CD4-positive, alpha-beta memory T cell (primary cell): Measurements from ENCODE around the gene DIPK1B. TPM values are rescaled to one million over a fixed set of nuclear protein-coding genes. Genes with fewer than 3 reads are reported as not detected.
"Not testable (repeated sequence)": the region's sequence is repeated elsewhere in the genome, so short reads cannot be mapped to it uniquely, and the experiment has no call there.

Experiments
- CTCF ChIA-PET: fragments of 350-600 bp; sonication (Branson Sonifier 250); formaldehyde crosslinking; loops from one replicate; lab custom pipeline; 2021; ENCODE audit warnings: inconsistent platforms; ENCODE audit not compliant: partially characterized antibody; lab: Charles Lee
- POLR2A ChIA-PET: fragments of 350-600 bp; sonication (Branson Sonifier 250); formaldehyde crosslinking; loops from one replicate; lab custom pipeline; 2021; ENCODE audit not compliant: partially characterized antibody; lab: Charles Lee
- DNase-seq, 5 donors: peaks; one replicate each; pipeline versions ENCODE4 v3.0.0 to v3.0.0-alpha.2; 2020 to 2022; ENCODE audit warnings: mixed read lengths in 1 of 5
- H3K27ac ChIP-seq: one replicate; pipeline ENCODE4 v1.7.0; 2013; ENCODE audit warnings: low read depth, low read length
- H3K27me3 ChIP-seq: 2 replicates; pipeline ENCODE4 v1.7.0; 2013; ENCODE audit warnings: mild to moderate bottlenecking, low read length, moderate library complexity; ENCODE audit not compliant: insufficient read depth
- H3K36me3 ChIP-seq: 2 replicates; pipeline ENCODE4 v1.7.0; 2013; ENCODE audit warnings: mild to moderate bottlenecking, low read length, moderate library complexity; ENCODE audit not compliant: insufficient read depth
- H3K4me1 ChIP-seq: 2 replicates; pipeline ENCODE4 v1.7.0; 2013; ENCODE audit warnings: mild to moderate bottlenecking, low read length, moderate library complexity; ENCODE audit not compliant: insufficient read depth
- H3K4me3 ChIP-seq, 2 donors: one replicate each; pipeline ENCODE4 v1.7.0; 2013; ENCODE audit warnings: low read length in 2 of 2, mild to moderate bottlenecking in 1 of 2
- H3K9me3 ChIP-seq, 2 donors: one replicate each; pipeline ENCODE4 v1.7.0; 2013; ENCODE audit warnings: low read length in 2 of 2, control low read depth in 1 of 2; ENCODE audit not compliant: control insufficient read depth in 1 of 2
- H3K27ac Mint-ChIP-seq, 7 donors: one replicate each; pipeline ENCODE4 v1.8.0; 2020 to 2021; ENCODE audit warnings: mixed read lengths in 7 of 7, mild to moderate bottlenecking in 6 of 7, inconsistent platforms in 3 of 7, moderate library complexity in 3 of 7
- H3K27me3 Mint-ChIP-seq, 2 donors: one replicate each; pipeline ENCODE4 v1.8.0; 2020 to 2021; ENCODE audit warnings: mixed read lengths in 2 of 2
- H3K36me3 Mint-ChIP-seq, 2 donors: one replicate each; pipeline ENCODE4 v1.8.0; 2020 to 2021; ENCODE audit warnings: mixed read lengths in 2 of 2, inconsistent platforms in 1 of 2, mild to moderate bottlenecking in 1 of 2
- H3K4me1 Mint-ChIP-seq, 4 donors: one replicate each; pipeline ENCODE4 v1.8.0; 2020 to 2021; ENCODE audit warnings: mixed read lengths in 4 of 4, mild to moderate bottlenecking in 1 of 4
- H3K4me3 Mint-ChIP-seq, 8 donors: one replicate each; pipeline ENCODE4 v1.8.0; 2020 to 2021; ENCODE audit warnings: mixed read lengths in 8 of 8, mild to moderate bottlenecking in 7 of 8, moderate library complexity in 6 of 8, inconsistent platforms in 3 of 8
- H3K9me3 Mint-ChIP-seq, 8 donors: one replicate each; pipeline ENCODE4 v1.8.0; 2020 to 2021; ENCODE audit warnings: mixed read lengths in 8 of 8, mild to moderate bottlenecking in 5 of 8, inconsistent platforms in 3 of 8, moderate library complexity in 1 of 8
- intact Hi-C: fragments of 100-400 bp; cut with micrococcal nuclease; formaldehyde crosslinking; loops from one replicate; pipeline ENCODE4 v1.15.1; 2023
- polyA plus RNA-seq, 2 donors: library from polyadenylated mRNA; unstranded; fragments of 300-500 nt; fragmentation: Illumina TruSeq; gene quantifications; one replicate each; pipeline ENCODE4 v1.2.3, GENCODE V29; 2021
- total RNA-seq, 2 experiments: library from RNA; stranded (reverse); gene quantifications; one replicate each; pipeline ENCODE4 v1.2.3, GENCODE V29; 2021

The DIPK1B gene
- total and polyA plus RNA-seq, 4 experiments from 2014 or later, result not detected

DNA sequence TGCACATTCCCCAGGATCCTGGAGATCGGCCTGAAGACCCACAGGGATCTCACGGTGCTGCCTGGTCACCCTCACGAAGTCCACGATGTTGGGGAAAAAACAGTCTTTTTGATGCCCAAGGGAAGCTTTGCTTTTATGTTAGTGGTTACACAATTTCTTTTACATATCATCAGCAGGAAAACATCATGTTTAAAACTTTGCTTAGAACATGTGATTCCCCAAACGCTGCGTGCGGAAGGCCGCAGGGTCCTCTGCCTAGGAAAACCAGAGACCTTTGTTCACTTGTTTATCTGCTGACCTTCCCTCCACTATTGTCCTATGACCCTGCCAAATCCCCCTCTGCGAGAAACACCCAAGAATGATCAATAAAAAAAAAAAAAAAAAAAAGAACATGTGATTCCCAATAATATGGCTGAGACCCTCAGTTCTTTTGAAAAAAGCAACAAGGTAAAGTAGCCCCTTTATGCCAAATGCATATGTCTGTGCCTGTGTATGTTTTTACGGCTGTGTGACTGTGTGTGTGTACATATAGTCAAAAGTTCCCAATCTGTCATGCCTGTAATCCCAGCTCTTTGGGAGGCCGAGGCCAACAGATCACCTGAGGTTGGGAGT, 13.6 kb upstream of the DIPK1B start:
- Histone ChIP-seq H3K27ac (no peak overlapping the region), H3K4me1 (peaks cover 18% of the 10 kb centered on the region), H3K9me3 (no peaks in the 10 kb centered on the region), H3K4me3 (no peak overlapping the region), H3K27me3 (no peaks in the 10 kb centered on the region), H3K36me3 (no peaks in the 10 kb centered on the region)
- H3K9me3 Mint-ChIP-seq, result no peaks in the 10 kb centered on the region
- CTCF ChIA-PET, result no interaction called here
- no peak overlapping the region for H3K4me3 Mint-ChIP-seq
- H3K27me3 Mint-ChIP-seq, result peaks cover 2 to 13% of the 10 kb centered on the region in 2 donors
- no peaks in the 10 kb centered on the region for H3K36me3 Mint-ChIP-seq
- H3K4me1 Mint-ChIP-seq, result peaks cover 5 to 20% (median 14%) of the 10 kb centered on the region in 4 donors
- intact Hi-C loops, result no loop called here
- DNase-seq, result no peak
- H3K27ac Mint-ChIP-seq, result no peak overlapping the region
- POLR2A ChIA-PET, result no interaction called here

DNA sequence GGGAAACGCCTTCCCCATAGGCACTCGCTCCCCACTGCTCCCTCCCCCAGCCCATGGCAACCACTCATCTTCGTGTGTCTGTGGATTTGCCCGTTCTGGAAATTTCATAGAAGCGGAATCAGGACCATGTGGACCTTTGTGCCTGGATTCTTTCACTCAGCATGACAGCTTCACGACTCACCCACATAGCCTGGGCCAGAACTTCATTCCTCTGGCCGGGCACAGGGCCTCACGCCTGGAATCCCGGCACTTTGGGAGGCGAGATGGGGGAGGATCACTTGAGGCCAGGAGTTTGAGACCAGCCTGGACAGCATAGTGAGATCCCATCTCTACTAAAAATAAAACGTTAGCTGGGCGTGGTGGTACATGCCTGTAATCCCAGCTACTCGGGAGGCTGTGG, 12.1 kb upstream of the DIPK1B start:
- Histone ChIP-seq H3K27me3 (no peaks in the 10 kb centered on the region), H3K27ac (no peak overlapping the region), H3K9me3 (no peaks in the 10 kb centered on the region), H3K4me1 (peaks cover 18% of the 10 kb centered on the region), H3K4me3 (no peak overlapping the region), H3K36me3 (no peaks in the 10 kb centered on the region)
- H3K27ac Mint-ChIP-seq, result no peak overlapping the region
- ChIA-PET POLR2A (interaction anchor here (1.0 kb wide), 1 partner anchor 28 kb away, joined by 6 read pairs; no protein-coding TSS in a partner anchor), CTCF (interaction anchor here (1.1 kb wide), 1 partner anchor 28 kb away, joined by 4 read pairs; no protein-coding TSS in a partner anchor)
- H3K4me3 Mint-ChIP-seq, result peak overlapping the region in 2 of 8 donors; percentile 52 to 55
- H3K27me3 Mint-ChIP-seq, result peaks cover 2 to 13% of the 10 kb centered on the region in 2 donors
- peaks cover 5 to 20% (median 14%) of the 10 kb centered on the region in 4 donors for H3K4me1 Mint-ChIP-seq
- intact Hi-C loops, result no loop called here
- DNase-seq, result no peak
- no peaks in the 10 kb centered on the region for H3K36me3 Mint-ChIP-seq
- H3K9me3 Mint-ChIP-seq, result no peaks in the 10 kb centered on the region

DNA sequence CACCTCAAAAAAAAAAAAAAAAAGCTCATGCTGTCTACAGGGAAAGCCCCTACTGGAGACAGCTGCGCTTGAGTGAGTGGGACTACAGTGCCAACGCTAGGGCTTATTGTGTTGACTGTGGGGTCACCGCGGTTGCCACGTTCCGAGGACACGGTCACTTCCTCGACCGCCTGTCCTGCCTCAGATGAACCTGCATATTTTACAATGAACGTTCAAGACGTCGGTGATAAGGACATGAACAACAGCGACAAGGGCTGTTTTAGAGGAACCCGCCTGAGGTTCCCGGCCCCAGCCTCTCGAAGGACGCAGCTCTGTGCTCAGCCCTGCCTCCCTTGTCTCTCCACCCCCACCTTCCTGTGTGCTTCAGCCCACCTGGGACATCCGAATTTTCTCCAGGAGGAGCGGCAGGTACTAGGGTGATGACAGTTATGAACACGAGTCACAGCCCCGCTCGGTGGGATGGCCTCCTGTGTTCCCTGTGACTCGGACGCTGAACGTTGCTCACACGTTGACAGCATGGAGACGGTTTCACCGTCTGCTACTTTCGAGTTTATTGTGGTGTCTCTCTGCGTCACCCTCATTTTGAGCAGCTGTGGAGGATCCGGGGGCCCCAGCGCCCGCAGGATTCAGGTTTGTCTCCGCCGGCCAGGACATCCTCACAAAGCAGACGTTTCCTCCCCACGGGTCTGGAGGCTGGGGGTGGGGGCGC, 11.3 kb upstream of the DIPK1B start:
- intact Hi-C loops, result no loop called here
- Mint-ChIP-seq H3K27ac (peak overlapping the region; percentile 68 to 95 (median 87)), H3K27me3 (peaks cover 5 to 13% of the 10 kb centered on the region in 2 donors), H3K36me3 (no peaks in the 10 kb centered on the region), H3K9me3 (no peaks in the 10 kb centered on the region), H3K4me1 (peaks cover 5 to 20% (median 14%) of the 10 kb centered on the region in 4 donors), H3K4me3 (peak overlapping the region; percentile 68 to 86 (median 78))
- Histone ChIP-seq H3K27me3 (no peaks in the 10 kb centered on the region), H3K9me3 (no peaks in the 10 kb centered on the region), H3K27ac (no peak overlapping the region), H3K4me3 (peak overlapping the region; percentile 34 to 36), H3K36me3 (no peaks in the 10 kb centered on the region), H3K4me1 (peaks cover 18% of the 10 kb centered on the region)
- ChIA-PET POLR2A (interaction anchor here (0.6 to 1.0 kb wide), 2 partner anchors 27 to 44 kb away, joined by 3 to 6 read pairs; no protein-coding TSS in a partner anchor), CTCF (interaction anchor here (0.6 to 0.7 kb wide), 2 partner anchors 32 to 744 kb away, joined by 3 to 4 read pairs; no protein-coding TSS in a partner anchor)
- DNase-seq, result peak; percentile 50 to 81 (median 50)

DNA sequence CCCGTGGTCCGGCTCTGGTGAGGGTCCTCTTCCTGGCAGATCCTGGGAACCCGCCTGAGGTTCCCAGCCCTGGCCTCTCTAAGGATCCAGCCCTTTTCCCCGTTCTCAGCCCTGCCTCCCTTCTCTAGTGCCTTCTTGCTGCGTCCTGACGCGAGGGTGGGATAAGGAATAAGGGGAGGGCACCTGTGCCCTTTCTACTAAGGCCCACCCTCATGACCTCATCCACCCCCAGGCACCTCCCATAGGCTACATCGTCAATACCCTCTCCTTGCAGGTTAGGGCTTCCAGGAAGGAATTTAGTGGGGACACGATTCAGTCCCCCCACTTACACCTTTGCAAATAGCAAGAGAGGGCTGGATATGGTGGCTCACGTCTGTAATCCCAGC, 10.7 kb upstream of the DIPK1B start:
- Mint-ChIP-seq H3K4me3 (peak overlapping the region; percentile 48 to 86 (median 78)), H3K4me1 (peaks cover 5 to 20% (median 14%) of the 10 kb centered on the region in 4 donors), H3K36me3 (no peaks in the 10 kb centered on the region), H3K27ac (peak overlapping the region in 5 of 7 donors; percentile 15 to 95 (median 86)), H3K27me3 (peaks cover 5 to 13% of the 10 kb centered on the region in 2 donors), H3K9me3 (no peaks in the 10 kb centered on the region)
- H3K4me3 ChIP-seq, result no peak overlapping the region
- peaks cover 18% of the 10 kb centered on the region for H3K4me1 ChIP-seq
- CTCF ChIA-PET, result no interaction called here
- H3K9me3 ChIP-seq, result no peaks in the 10 kb centered on the region
- POLR2A ChIA-PET, result interaction anchor here (1.1 kb wide), 1 partner anchor 15 kb away, joined by 3 read pairs; the partner anchor contains the start of gene AGPAT2
- no peaks in the 10 kb centered on the region for H3K36me3 ChIP-seq
- DNase-seq, result no peak
- H3K27ac ChIP-seq, result no peak overlapping the region
- no peaks in the 10 kb centered on the region for H3K27me3 ChIP-seq
- intact Hi-C loops, result no loop called here

DNA sequence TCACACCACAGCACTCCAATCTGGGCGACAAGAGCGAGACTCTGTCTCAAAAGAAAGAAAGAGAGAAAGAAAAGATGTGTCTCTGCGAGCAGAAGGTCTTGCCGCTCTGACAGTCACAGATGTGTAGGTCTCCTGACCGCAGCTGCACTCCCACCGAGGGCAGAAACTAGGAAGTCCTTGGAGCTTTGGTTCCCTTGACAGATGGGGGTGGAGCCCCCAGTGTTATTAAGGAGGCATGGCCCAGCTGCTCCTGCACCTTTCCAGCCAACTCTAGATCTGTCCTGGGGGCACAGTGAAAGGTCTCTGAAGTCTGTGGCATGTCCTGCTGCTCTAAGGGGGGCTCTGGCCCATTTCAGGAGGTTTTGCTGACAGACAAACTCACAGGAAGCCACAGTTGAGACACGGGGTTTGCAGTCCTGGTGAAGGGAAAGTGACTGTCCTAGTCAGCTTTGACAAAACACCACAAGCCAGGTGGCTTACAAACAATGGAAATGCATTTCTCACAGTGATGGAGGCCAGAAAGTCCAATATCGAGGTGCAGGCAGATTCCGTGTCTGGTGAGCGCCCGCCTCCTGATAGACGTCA, 9.0 kb upstream of the DIPK1B start:
- Histone ChIP-seq H3K27me3 (no peaks in the 10 kb centered on the region), H3K36me3 (no peaks in the 10 kb centered on the region), H3K4me1 (peaks cover 18% of the 10 kb centered on the region), H3K4me3 (no peak overlapping the region), H3K9me3 (no peaks in the 10 kb centered on the region), H3K27ac (no peak overlapping the region)
- intact Hi-C loops, result no loop called here
- Mint-ChIP-seq H3K4me1 (peaks cover 3 to 20% (median 14%) of the 10 kb centered on the region in 4 donors), H3K27ac (no peak overlapping the region), H3K27me3 (peaks cover 5 to 9% of the 10 kb centered on the region in 2 donors), H3K4me3 (no peak overlapping the region), H3K36me3 (no peaks in the 10 kb centered on the region), H3K9me3 (no peaks in the 10 kb centered on the region)
- no peak for DNase-seq
- POLR2A ChIA-PET, result no interaction called here
- CTCF ChIA-PET, result no interaction called here

DNA sequence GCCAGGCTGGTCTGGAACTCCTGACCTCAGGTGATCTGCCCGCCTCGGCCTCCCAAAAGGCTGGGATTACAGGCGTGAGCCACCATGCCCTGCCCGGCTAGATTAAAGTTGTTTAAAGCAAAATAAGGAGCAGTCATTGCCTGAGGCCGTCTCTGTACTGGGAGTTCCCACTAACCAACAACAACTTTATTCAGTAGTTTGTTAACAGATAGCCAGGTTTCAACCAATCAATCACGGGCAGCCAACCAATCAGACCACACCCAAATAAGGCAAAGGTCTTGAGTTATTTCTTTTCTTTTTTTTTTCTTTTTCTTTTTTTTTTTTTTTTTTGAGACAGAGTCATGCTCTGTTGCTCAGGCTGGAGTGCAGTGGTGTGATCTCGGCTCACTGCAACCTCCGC, 7.6 kb upstream of the DIPK1B start:
- CTCF ChIA-PET, H3K27me3 Mint-ChIP-seq, intact Hi-C loops, H3K27ac Mint-ChIP-seq, H3K4me3 ChIP-seq, DNase-seq, H3K27ac ChIP-seq, H3K4me3 Mint-ChIP-seq, H3K9me3 Mint-ChIP-seq, H3K36me3 Mint-ChIP-seq, H3K36me3 ChIP-seq, H3K9me3 ChIP-seq, H3K27me3 ChIP-seq: not testable (repeated sequence)
- H3K4me1 Mint-ChIP-seq, result peaks cover 3 to 20% (median 14%) of the 10 kb centered on the region in 4 donors
- POLR2A ChIA-PET, result interaction anchor here (1.1 kb wide), 1 partner anchor 23 kb away, joined by 4 read pairs; no protein-coding TSS in a partner anchor
- H3K4me1 ChIP-seq, result peaks cover 18% of the 10 kb centered on the region

DNA sequence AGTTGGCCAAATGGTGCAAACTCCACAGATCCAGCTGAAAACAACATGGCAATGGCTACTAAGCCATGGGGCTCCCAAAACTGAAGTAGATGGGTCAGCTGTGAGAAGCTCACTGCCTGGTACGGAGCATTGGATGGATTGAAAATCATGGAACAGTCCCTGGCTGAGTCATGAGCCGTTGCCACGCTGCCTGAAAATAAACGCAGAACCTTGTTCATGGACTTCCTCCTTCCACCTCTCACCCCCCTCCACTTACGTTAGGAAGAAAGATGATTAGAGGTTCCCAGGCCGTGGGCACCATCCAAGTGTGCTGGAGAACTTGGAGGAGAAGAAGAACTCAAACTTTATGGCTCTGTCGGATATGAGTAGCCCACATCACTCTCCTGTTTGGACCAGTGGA, 6.8 kb upstream of the DIPK1B start:
- Mint-ChIP-seq H3K9me3 (no peaks in the 10 kb centered on the region), H3K27ac (peak overlapping the region in 1 of 7 donors; percentile 59), H3K4me1 (peaks cover 3 to 14% (median 10%) of the 10 kb centered on the region in 4 donors), H3K4me3 (no peak overlapping the region), H3K36me3 (no peaks in the 10 kb centered on the region), H3K27me3 (peaks cover 8% of the 10 kb centered on the region in 2 donors)
- POLR2A ChIA-PET, result interaction anchor here (1.1 kb wide), 1 partner anchor 23 kb away, joined by 4 read pairs; no protein-coding TSS in a partner anchor
- intact Hi-C loops, result no loop called here
- no peak for DNase-seq
- no peak overlapping the region for H3K27ac ChIP-seq
- H3K4me1 ChIP-seq, result peaks cover 12% of the 10 kb centered on the region
- CTCF ChIA-PET, result no interaction called here
- no peak overlapping the region for H3K4me3 ChIP-seq
- H3K9me3 ChIP-seq, result no peaks in the 10 kb centered on the region
- no peaks in the 10 kb centered on the region for H3K27me3 ChIP-seq
- H3K36me3 ChIP-seq, result no peaks in the 10 kb centered on the region
